Measurements from ENCODE around the gene PSMB3. TPM values are rescaled to one million over a fixed set of nuclear protein-coding genes. Genes with fewer than 3 reads are reported as not detected.

Gene PSMB3
- 106 TPM for total RNA-seq

DNA sequence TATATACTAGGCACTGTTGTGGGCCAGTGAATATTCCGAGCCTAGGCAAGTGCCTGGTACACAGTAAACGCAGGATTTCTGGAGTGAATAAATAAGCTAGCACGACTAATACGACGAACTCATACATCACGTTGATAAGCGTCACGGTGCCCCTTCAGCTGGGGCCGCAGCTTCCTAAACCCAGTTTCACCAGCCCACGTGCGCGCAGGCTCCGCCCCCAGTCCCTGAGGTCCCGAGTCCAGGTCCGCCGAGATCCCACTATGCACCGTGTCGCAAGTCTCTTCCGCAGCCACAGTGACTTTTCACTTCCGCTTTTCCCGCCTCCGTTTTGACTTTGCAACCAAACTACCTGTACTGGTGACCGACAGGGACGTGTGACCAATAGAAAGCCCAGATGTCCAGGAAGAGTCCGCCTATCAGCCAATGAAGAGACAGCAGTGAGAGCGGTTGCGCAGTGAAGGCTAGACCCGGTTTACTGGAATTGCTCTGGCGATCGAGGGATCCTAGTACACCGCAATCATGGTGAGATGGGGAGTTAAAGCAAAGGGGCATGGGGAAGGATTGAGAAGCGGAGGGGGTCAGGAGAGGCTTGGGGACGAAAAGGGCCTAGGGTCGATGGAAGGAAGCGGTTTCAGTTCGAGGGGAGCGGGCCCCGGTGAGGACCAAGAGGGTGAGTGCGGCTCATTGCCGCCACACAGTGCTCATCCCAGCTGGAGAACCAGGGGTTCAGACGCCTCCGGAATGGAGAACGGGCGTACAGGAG, at the start of gene PSMB3:
Gene PSMB3, plus strand, starts transcription at position 434 of the 763 bp plus-strand sequence. Its CDS starts 86 bp downstream, at position 520.
- peak; percentile 99 for DNase-seq

DNA sequence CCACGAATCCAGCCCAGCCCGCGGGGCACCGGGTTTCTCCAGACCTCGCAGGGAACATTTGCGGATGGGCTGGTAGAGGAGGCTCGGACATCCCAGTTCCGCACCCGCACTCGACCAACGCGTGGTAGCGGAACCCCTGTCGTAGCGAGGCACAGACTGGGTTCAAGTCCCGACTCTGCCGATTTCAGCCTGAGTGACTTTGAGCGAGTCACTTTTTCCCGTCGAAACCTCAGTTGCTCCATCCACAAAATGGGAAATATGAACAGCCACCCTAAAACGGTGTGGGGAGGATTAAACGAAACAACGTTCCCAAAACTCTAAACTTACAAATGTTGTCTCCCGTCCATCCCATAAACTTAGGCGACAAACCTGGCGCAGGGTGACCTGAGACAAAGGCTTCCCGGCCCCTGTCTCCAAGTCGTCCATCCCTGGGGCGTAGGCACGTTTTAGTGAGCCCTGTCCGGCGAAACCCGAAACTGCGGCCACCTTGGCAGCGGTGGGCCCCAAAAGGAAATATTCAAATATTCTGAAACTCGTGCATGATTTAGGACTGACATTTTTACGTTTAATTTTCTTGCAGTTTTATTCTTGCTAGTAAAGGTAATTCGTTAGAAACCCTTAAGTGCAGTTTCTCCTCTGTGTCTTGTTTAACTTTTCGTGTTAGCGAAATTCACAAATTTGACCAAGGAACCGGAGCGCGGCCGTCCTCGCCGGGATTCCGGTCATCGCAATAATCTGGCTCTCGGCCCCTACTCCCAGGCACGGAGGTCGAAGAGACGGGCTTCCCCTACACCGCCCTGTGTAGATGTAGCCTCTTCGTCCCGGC, 49.4 kb upstream of the PSMB3 start:
- DNase-seq, result no peak

DNA sequence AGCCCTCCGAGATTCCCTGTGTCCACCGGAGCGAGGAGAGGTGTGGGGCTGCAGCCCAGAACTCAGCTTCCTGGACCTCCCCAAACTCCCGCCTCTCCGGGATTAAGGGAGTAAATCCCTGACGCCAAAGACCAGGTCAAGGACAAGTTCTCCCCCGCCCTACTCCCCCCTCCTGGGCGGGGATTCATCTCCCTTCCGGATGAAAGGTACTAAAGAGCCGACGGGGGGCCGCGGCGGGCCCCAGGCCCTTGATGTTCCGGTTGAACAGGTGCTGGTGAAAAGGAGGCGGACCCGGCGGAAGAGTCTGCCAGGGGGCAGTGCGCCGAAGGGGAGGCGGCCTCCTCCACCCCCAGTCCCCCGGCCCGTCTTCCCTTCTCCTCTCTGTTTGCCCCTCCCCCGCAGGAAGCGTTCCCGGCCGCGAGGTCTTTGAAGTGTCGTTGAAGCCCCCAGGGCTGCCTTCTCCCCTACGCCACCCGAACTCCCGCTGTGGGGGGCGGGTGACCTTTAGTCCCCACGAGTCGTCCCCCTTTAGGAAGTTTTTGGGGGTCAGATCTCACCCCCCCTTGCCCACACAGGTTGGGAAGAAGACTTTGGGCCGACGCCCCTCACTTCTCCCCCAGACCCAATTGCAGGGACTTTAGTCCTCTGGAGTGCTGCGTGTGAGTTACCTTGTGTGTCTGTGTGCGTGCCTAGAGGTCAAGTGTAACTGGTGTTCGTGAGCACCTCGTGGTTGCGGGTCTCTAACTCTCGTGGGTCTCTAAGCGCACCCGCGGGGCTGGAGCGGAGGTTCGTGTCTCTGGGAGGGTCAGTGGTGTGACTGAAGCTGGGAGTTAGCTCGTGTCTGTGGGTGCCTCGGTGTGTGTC, 48.6 kb upstream of the PSMB3 start:
- no peak for DNase-seq

DNA sequence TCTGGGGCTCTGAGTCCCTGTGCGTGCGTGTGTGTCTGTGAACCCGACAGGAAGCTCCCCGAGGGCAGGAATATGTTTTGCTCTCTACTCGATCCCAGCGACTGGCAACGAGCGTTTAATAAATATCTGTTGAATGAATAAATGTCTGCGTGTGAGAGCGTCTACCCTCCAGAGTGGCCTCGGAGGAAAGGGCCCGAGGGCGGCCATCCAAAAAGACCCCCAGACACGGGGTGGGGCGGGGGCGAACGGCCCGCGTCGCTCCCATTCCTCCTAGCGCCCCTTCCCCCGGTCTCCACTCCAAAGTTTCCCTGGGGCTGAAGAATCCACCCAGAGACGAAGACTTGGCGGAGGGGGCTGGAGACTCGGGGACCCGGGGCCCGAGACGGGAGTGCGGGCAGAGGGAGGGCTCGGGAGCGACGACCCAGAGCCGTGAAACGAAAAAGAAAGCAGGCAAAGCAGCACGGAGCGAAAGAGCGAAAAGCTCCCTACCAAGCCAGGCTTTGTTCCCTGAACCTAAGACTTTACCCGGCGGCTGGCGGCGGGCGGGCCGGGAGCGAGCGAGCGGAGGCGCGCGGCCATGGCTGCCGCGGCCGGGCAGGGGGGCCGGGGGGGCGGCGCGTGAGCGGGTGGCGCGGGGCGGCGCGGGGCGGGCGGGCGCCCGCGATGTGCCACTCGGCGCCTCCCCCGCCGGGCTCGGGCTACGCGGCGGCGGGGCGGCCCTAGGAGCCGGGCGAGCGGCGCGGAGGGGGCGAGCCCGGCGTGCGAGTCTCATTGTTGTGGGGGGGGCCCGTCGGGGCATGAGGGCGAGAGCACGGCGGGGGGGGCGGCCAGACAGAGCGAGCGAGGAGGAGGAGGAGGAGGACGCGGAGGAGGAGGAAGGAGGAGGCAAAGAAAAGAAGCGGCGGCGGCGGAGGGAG, 47.7 kb upstream of the PSMB3 start, which contains the start of gene MLLT6:
Gene MLLT6, plus strand, starts transcription at position 668 of the 917 bp plus-strand sequence. CDS start 360 bp downstream, outside the sequence.
- DNase-seq, result peak; percentile 67

DNA sequence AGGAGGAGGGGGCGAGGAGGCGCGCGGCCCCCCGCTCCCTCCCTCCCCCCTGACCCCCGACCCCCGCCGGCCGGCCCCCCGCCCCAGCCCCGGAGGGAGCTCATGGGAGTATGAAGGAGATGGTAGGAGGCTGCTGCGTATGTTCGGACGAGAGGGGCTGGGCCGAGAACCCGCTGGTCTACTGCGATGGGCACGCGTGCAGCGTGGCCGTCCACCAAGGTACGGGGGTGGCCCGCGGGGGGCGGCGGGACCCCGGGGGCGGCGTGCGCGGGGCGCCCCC, 47.1 kb upstream of the PSMB3 start:
- DNase-seq, result no peak

DNA sequence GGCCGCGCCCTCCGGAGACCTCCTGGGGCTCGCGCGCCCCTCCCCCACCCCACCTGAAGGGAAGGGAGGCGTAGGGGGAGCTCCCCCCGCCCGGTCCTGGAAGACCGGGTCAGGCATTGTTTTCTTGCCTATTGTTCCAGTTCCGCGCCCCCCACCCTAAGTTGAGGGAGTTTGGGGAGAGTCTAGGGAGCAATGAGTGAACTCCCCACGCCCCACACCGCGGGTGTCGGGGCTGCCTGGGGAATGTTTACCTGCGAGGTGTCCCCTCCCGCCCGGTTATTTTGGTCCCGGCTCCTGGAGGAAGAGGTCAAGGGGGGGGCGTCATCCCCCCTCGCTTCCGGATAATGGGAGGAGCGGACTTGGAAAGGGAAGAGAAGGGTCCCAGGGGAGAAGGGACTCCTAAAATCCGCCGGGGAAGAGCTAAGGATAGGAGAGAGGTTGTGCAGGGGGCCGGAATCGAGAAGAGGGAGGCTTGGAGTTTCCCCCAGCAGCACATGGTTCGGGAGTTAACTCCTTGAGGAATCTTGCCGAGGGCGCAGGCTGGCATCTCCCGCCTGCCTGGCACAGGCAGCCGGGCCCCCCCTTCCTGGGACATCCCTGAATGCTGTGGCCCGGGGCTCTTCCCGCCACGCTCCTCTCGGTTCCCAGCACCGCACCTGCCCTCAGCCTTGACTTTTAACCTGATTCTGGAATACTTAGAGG, 46.6 kb upstream of the PSMB3 start:
- peak; percentile 34 for DNase-seq

DNA sequence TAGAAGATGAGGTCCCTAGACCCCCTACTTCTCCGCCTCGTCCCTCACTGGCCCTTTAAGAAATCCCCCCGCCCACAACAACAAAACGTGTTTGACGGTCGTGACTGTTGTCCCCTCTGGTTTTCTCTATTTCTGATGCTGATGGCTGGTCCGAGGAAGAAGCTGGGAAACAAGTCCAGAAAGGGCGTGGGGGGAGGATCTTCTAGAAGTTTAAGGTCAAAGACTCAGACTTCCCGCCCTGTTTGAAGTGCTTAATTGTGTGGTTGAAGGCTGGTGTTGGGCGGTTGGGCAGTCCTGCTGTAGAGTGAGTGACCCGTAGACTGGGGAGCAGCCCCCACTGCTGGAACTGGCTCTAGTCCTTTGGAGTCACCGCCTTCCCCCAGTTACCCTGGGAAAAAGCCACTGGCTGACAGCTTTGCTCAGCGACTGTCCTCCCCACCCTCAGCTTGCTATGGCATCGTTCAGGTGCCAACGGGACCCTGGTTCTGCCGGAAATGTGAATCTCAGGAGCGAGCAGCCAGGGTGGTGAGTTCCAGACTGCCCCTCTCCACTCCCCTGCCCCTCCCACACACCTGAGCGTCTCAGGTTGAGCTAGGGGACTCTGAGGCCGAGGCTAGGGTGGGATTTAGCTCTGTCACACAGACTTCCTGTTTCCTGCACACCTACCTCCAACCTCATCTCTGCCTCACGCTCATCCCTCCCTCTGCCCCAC, 45.9 kb upstream of the PSMB3 start:
- no peak for DNase-seq

DNA sequence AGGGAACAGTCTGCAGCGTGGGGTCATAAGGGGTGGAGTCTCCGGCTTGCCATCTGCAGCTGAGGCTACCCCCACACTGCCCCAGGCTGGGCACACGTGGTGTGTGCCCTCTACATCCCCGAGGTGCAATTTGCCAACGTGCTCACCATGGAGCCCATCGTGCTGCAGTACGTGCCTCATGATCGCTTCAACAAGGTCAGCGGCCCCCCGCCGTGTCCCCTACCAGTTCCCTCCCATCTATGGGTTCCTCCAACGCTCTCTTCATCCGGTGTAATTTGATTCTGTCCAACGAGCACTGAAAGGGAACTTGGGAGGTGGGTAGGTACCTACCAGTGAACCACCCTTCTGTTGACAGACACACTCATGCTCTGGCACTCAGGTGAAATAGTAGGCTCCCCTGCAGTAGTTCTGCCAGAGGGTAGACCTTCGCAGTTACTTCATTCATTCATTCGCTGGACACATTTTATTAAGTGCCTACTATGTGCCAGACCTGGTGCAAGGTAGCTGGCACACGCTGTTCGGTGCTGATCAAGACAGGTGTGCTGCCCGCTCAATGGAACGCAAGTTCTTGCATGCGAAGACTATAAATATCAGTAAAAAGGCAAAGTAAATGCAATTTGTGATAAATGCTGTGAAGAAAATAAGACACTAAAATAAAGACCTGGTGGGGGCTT, 44.7 kb upstream of the PSMB3 start:
- no peak for DNase-seq

DNA sequence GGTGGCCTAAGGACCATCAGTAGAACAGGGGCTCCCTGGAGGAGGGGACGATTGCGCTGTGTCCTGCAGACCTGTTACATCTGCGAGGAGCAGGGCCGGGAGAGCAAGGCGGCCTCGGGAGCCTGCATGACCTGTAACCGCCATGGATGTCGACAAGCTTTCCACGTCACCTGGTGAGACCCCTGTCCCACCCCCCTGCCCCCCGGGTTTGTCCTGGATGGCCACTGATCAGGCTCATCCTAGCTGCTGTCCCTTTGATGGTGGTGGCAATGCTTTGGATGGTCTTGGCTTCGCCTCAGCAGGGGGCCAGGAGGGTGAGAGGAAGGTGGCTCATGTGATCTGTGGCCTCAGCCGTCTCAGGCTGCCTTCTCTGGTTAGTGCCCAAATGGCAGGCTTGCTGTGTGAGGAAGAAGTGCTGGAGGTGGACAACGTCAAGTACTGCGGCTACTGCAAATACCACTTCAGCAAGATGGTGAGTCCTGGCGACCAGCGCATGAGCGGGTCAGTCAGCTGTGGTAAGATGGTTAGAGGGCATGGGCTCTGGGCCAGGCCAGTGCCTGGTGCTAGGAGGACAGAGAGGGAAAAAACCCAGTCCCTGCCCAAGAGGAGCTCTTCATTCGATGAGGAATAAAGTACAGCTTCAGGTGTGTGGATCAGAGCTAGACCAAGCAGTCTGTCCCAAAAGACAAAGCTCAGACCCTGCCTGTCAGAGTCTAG, 43.3 kb upstream of the PSMB3 start:
- DNase-seq, result no peak

DNA sequence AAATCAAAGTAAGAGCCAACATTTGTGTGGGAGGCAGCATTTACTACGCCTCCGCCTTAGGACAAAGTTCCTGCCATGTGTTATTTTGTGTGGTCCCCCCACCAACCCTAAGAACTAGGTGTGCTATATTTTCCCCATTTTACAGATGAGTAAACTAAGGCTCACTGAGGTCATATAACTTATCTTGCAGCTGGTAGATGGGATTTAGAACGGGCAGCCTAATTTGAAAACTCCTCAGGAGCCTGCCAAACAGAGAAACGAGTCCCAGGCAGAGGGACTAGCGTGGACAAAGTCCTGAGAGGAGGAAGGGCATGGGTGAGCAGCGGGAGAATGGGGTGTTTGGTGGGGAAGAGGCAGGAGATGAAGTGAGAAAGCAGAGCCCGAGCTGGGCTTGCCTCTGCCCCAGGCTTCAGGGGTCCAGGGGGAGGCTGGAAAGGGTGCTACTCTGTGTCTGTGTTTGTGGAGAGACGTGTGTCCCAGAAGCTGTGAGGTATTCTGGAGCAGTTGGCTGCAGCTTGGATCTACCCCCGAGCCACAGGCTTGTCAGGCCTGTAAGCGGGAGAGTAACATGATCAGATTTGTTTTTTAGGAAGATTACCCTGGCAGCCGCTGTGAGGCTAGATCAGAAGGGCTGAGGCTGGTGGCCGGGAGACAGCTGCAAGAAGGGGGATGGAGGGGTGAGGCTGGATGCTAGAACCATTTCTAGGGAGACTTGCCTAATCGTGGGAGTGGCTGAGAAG, 42.5 kb upstream of the PSMB3 start:
- no peak for DNase-seq

DNA sequence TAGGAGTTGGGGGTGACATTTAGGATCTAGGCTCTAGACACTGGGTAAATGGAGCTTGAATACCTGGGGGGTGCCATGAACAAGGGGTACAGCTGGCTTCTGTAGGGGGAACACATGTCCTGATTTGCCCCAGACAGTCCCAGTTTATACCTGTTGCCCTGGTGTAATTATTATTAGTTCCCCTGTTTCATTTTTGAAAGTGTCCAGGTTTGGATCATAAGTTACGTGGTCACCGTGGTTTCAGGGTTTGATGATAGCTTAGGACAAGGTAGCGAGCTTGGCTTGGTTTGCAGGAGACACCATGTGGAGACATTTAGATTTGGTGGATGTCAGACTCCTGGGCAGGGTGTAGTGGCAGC, 42.0 kb upstream of the PSMB3 start:
- DNase-seq, result no peak

DNA sequence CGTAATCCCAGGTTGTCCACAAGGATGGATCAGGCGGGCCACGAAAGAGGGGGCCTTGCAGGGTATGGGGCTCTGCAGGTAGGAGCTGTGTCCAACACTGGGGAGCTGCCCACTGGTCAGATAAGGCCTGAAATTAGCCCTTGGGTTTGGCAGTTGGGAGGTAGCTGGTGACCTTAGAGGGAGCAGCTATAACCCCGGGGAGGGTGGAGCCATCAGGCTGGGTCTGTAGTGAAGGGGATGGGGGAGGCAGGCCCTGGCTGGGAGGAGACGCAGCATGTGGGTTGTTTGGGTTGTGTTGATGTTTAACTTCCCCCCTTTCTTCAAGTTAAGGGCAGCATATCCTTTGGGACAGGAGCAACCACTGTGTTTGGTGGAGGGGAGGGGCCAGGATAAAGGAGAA, 41.6 kb upstream of the PSMB3 start:
- no peak for DNase-seq

DNA sequence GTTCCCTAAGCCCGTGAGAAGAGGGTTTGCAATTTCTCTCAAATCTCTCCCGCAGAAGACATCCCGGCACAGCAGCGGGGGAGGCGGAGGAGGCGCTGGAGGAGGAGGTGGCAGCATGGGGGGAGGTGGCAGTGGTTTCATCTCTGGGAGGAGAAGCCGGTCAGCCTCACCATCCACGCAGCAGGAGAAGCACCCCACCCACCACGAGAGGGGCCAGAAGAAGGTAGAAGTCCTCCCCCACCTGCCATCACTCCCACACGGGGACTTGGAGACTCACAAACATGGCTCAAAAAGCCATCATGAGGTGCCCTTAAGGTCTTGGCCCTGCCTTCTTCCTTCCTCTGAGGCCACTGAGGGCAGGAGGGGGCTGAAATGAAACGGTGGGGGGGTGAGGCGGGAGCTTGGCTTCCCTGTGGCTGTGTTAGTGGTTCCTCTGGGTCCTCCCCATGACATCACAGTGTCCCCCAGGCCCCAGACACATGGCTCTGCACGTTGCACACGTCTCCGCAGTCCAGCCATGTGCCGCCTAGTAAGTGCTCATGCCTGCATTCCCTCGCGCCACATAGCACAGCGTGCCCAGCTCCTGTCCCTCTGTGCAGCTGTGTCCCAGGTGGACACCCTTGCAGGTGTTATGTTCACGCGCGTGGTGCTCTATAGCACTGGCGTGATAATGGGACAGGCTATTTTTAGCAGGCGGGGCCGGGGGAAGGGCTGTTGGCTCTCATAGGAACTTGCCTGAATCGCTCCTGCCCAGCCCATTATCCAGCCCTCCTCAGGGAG, 40.6 kb upstream of the PSMB3 start:
- no peak for DNase-seq

DNA sequence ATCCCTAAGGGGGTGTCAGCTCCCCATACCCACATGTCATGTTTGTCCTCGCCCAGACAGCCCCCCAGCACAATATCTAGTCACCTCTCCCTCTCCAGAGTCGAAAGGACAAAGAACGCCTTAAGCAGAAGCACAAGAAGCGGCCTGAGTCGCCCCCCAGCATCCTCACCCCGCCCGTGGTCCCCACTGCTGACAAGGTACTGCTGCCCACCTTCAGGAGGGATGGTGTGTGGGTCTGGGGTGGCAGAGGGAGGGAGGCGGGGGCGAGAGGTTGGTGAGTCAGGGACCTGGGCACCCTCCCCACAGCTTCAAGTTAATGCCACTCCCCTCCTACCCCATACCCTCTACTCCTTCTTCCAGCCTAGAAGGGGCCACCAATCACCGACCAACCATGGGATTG, 39.9 kb upstream of the PSMB3 start:
- no peak for DNase-seq

DNA sequence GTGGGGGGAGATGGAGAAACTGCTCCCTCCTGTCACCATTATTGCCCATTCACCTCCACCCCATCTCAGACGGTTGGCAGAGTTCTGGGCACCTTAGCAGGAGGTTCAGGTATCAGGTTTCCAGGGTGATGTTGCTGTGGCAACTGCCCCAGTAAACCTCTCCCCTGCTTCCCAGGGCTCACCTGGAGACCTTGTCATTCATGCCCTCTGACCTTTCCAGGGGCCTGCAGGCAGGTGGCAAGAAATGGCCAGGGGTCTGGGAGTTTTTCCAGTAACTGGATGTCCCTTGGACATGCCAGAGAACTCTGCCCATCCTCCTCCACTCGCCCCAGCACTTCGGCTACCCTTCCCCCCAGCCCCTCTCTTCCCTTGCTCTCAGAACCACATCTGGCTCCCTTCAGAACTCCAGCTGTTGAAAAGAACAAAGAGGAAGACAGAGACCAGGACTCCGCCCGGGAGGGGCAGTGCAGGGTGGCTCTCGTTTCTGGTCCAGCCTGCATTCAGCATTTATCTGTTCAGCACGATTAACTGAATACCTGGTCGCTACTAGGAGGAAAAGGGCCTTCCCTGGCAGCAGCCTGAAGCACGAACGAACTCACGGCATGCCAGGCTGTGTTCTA, 39.0 kb upstream of the PSMB3 start:
- no peak for DNase-seq

DNA sequence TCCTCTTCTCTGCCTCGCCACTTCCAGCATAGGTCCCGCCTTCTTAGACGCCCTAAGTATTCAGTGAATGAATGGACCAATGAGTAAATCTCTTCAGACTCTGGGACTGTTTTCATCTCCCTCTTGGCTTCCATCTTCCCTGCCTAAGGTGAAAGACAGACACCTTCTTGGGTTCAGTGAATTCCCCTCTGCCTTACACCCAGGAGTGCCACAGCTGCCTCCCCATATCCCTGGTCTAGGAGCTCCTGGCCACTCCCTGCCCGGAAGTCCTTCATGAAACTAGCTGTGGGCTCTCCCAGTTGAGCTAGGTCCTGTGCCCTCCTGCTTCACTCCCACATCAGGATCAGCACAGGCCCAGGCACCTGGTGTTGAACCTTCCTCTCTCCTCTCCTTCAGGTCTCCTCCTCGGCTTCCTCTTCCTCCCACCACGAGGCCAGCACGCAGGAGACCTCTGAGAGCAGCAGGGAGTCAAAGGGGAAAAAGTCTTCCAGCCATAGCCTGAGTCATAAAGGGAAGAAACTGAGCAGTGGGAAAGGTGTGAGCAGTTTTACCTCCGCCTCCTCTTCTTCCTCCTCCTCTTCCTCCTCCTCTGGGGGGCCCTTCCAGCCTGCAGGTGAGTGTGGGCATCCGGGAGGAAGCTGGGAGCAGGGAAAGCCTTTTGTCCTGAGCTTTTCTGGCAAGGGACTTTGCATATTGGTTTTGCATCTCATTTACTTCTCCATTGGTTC, 37.2 kb upstream of the PSMB3 start:
- DNase-seq, result no peak
